Kidney capillary endothelial cell (primary cell): ENCODE data around the gene MSH2.
"Not testable (repeated sequence)": the region's sequence is repeated elsewhere in the genome, so short reads cannot be mapped to it uniquely, and the experiment has no call there.

ENCODE experiments used
- DNase-seq: peaks from one replicate; pipeline ENCODE4 v3.0.0-alpha.2; 2018; ENCODE audit warnings: low spot score

Gene MSH2

DNA sequence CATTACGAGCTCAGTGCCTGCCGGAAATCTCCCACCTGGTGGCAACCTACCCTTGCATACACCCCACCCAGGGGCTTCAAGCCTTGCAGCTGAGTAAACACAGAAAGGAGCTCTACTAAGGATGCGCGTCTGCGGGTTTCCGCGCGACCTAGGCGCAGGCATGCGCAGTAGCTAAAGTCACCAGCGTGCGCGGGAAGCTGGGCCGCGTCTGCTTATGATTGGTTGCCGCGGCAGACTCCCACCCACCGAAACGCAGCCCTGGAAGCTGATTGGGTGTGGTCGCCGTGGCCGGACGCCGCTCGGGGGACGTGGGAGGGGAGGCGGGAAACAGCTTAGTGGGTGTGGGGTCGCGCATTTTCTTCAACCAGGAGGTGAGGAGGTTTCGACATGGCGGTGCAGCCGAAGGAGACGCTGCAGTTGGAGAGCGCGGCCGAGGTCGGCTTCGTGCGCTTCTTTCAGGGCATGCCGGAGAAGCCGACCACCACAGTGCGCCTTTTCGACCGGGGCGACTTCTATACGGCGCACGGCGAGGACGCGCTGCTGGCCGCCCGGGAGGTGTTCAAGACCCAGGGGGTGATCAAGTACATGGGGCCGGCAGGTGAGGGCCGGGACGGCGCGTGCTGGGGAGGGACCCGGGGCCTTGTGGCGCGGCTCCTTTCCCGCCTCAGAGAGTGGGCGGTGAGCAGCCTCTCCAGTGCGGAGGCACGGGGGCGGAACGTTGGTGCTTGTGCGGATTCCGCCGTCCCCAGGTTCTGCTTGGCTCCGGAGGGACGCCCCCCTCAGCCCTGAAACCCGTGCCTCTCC is at the start of gene MSH2:
MSH2 (plus strand) TSS at position 352 of the 804 bp plus-strand sequence; CDS start at position 388, 36 bp downstream.
- DNase-seq = peak; percentile 90

DNA sequence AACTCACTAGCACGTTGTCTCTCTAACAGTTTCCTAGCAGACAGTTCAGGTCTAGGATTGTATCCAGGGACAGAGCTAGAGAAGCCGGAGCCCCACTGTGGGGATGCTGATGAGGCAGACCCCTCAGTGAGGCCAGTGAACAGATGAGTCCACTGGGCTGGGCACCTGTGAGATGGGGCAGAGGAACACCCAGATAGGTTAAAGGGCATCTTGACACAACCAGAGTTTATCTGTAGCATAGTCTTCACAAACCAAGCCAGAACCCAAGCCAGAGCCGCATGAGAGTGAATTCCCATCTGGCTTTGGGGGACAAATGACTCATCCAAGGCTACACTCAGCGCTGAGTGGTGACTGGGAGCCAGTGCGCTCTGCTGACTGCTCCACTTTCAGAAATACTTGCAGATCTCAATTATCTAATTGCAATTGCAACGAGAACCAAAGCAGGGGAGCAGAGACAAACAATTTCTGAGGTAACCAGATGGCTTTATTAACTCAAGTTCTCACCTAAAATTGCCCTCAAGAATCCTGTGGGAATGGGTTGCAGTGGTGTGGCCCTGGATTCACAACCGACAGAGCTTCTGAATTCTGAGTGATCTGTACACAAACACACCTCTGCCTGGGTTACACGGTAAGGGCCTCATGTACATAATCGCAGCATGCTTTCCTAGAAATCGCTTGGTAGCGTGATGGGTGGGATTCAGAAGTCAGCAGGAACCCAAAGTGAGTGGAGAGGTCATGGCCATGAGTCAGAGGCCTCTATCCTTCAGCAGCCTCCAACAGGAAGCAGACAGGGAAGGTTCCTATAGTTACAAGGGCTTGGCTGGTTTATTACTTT is 48.7 kb upstream of the MSH2 start:
- DNase-seq = peak; percentile 87

DNA sequence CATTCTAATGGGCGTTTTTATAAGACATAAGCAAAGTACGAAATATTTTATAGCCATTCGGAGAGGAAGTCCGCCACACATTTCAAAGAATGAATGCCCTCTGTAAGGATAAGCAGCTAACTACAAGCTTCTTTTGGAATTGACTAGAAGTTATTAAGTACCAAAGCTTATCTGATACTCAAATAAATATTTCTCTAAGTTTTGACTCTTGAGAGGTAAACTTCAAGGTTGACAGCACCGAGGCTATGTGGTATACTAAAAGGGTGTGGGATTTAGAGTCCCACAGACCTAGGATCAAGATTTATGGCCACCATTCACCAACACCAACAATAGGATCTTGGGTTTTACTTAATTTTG is 48.1 kb upstream of the MSH2 start:
- DNase-seq = no peak

DNA sequence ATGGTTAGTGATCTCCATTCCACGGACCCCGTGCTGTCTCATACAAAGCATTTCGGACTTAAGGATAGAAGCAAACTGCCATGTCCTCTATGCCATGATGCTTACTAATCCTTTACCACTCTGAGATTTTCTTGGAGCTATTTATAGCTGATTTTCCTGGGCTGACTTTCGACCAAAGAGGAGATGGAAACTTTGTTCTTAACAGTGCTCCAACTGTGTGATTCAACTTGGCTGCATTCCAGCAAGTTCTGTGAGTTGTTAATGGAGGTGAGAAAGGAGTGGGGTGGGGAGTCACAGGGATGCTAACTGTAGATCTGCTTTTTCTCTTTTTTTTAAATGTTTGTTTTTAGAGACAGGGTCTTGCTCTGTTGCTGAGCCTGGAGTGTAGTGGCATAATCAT is 45.5 kb upstream of the MSH2 start:
- DNase-seq = peak; percentile 55

DNA sequence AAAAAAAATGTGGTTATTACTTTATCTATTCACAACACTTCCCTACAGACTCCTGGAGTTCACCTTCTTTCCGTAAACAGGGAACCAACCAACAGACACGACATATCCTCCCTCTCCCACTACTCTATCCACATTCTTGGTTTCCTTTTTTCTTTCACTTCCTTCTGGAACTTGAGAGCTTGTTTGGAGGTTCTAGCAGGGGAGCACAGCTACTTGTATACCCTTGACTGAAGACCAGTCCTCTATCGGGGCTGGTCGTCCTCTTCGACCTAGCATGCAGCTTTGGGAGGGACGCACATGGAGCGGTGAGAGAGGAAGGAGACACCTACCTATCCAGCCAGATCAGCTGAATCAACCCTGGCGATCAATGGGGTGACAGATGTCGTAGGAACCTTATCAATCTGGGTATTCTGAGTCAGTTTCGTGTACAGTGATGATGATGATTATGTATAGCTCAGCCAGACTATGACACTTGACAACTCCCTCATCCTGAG is 43.5 kb upstream of the MSH2 start:
- no peak for DNase-seq

DNA sequence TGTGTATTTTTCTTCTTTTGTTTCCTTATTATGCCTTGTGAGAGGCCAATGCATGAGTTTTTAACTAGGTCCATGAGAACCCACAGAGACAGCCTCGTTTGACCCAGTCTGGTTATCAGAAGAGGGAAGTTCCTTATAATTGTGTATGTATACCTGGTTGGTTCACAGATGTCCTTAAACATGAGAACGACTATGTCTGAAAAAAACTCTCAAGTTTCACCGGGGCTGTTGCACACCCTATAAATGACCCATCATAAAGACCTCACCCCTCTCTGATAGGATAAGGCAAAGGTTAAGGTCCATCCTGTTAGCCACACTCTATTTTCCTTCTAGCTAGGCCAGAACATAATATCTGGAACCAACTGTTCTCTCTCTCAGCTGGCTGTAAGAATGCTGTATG is 42.7 kb upstream of the MSH2 start:
- DNase-seq = no peak

DNA sequence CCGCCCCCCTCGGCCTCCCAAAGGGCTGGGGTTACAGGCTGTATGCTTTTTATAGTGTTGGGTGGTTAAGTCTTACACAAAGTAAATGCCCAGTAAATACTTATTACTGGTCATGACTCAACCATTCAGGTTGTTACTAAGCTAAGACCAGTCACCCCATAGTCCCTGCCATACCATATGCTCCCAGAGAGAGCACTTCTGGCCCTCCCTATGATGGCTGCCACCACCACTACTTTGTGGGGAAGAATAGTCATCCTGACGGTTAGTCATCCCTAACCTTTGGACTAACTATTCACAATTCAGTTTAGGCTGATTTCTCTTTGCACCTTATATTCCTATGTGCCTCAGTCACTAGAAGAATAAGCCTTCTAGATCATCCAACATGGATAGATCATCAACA is 42.0 kb upstream of the MSH2 start:
- no peak for DNase-seq

DNA sequence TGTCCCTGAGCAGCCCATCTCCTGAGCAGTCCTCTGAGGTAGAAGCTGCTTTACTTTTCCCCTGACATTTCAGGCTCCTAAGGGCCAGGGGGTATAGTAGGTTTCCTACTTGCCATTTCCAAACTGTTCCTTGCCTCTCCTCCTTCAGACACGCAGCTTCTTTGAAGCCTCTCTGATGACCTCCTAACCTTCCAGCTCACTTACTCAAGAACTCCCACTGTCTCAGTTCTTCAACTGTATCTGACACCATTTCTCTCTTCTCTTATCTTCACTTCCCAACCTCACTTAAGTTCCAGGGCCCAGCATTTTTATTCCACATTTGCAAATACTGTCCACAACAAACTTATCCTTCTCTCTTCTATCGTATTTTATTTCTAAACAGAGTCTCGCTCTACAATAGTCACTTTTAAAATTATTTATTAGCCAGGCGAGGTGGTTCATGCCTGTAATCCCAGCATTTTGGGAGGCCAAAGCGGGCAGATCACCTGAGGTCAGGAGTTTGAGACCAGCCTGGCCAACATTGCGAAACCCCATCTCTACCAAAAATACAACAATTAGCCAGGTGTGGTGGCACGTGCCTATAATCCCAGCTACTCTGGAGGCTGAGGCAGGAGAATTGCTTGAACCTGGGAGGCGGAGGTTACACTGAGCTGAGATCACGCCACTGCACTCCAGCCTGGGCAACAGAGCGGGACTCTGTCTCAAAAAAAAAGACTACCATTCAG is 41.3 kb upstream of the MSH2 start:
- DNase-seq = not testable (repeated sequence)

DNA sequence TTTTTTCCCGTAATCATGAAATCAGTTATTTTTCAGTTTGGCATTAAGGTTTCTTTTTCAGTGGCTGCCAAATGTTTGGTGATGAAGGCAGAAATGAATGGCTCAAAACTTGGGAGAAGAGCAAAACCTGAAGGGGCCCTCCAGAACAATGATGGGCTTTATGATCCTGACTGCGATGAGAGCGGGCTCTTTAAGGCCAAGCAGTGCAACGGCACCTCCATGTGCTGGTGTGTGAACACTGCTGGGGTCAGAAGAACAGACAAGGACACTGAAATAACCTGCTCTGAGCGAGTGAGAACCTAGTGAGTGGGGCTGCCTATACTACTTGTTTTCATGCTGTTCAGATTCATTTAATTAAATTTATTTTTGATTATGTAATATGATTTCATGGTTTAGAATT is 29.2 kb upstream of the MSH2 start:
- DNase-seq = no peak

DNA sequence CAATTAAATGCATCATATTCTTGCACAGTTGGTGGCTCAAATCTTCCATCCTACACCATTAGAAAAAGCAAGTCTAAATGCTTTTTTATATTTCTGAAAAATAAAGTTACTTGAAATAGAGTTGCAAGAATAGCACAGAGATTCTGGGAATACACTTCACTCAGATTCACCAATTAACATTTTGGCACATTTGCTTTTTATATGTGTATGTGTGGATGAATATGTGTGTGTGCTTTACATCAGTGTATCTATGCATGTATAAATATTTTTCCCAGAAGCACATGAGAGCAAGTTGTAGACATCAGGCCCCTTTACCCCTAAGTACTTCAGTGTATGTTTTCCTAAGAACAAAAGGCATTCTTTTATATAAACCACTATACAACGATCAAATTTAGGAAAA is 27.6 kb upstream of the MSH2 start:
- DNase-seq = no peak

DNA sequence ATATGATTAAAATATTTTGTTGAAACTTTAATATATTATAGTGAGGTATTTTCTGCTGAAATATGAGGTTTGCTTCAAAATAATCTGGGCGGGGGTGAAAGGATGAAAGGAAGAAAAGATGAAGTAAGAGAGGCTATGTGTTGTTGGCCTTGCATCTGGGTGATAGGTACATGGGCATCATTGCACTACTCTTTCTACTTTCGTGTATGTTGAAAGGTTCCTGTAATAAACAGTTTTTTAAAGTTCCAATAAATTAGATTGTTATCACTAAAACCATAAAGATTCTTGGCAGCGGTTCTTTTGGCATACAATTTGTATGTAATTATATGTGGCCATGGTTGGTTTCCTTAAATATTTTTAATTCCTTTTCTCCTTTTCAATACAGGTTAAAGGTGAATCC is 23.6 kb upstream of the MSH2 start:
- DNase-seq = no peak

DNA sequence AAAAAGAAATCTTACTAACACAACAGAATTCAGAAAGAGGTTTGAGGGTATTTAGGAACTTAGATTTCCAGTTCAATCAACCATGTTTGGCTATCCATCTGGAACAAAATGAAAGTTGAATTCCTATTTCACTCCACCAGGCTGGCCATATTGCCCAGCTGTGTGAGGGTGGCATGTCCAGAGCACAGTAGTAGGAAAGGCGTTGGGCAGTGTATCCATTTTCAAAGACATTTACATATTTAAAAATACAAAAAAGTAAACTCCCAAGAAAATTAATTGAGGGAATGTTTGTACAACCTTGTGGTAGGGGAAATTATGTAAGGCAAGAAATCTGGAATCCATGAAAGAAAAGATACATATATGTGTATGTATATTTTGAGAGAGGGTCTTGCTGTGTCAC is 21.5 kb upstream of the MSH2 start:
- no peak for DNase-seq

DNA sequence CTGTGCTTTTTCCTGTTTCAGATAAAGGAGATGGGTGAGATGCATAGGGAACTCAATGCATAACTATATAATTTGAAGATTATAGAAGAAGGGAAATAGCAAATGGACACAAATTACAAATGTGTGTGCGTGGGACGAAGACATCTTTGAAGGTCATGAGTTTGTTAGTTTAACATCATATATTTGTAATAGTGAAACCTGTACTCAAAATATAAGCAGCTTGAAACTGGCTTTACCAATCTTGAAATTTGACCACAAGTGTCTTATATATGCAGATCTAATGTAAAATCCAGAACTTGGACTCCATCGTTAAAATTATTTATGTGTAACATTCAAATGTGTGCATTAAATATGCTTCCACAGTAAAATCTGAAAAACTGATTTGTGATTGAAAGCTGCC is 16.4 kb upstream of the MSH2 start:
- no peak for DNase-seq

DNA sequence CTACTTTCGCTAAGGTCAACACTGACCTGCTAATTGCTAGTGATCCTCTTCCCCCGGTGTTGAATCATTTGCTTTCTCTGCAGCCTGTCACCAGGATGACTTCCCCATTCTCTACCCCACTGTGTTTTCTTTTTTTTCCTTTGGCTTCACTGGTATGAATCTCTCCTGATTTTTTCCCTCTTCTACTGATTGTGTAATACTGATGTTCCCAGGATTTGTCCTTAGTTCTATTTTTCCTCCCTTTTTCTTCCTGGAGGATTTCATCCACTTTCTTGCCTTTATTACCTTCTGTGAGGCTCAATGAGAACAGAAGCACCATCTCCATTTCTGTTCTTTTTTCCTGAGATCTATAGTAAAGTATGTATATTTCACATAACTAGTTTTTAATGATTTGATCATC is 14.1 kb upstream of the MSH2 start:
- DNase-seq = no peak

DNA sequence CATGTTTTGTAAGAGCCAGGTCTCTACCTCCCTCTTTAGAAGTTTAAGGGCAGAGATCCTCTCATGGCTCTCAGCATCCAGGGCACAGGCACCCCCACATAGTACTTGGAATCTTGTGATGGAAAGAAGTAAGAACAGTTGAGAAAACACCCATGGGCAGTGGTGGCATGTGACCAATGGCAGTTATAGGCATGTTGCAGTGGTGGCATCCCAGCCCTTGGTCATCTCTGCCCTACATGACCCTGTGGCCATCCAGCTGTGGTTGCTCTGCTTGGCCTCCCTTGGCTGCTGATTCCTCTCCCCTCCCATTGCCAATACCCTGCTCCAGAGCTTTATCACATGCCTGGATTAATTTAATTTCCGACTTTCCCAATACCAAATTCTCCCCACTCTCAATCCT is 13.3 kb upstream of the MSH2 start:
- no peak for DNase-seq

DNA sequence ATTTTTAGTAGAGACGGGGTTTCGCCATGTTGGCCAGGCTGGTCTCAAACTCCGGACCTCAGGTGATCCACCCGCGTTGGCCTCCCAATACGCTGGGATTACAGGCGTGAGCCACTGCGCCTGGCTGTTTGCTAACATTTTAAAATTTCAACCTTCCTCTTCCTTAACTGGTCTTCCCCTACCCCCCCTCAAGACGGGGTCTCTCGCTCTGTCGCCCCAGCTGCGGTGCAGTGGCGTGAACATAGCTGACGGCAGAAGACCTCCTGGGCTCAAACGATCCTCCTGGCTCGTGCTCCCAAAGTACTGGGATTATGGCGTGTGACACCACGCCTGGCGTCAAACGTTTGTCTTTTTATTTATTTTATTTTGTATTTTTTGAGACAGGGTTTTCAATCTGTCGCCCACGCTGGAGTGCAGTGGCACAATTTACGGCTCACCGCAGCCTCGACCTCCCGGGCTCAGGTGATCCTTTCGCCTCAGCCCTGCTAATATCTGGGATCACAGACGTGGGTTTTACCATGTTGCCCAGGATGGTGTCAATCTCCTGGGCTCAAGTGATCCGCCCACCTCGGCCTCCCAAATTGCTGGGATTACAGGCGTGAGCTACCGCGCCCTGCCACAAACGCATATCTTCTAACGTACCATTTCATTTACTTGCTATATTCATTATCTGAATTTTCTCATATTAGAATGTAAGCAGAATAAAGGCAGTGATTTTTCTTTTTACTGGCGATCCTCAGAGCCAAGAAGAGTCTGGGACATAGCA is 984 bp upstream of the MSH2 start:
- DNase-seq = no peak

DNA sequence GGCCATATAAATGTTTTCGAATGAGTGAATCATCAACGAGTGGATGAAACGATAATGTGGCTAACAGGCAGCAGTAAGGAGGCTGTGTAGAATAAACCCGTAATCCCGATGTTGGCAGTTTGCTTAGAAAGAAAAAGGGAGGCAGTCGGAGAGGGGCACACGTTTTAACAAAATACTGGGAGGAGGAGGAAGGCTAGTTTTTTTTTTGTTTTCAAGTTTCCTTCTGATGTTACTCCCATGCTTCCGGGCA is 476 bp upstream of the MSH2 start:
- peak; percentile 21 for DNase-seq

DNA sequence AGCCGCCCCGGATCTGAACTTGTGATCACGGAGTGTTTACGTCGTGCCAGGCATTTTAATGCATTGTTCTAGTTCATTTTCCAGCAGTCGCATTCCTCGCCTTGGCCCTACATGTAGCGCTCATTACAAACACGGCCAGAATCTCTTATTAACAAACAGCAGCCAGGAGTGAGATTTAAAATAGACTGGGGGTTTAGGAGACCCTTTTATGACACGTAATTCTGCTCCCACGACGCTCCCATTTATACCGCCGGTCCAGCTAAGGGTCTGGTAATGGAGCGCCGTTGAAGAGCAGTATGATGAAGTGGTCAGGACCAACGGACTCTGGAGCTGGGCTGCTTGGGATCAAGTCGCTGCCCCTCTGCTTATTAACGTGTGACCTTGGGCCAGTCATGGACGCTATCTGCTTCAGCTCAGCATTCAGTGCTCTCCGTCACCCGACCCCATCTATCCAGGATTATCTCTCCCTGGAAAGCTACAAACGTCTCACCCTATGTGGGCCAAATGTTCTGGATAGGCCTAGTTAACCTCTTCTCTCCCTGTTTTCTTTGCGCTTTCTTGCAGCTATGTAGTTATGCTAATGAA is 745 bp downstream of the MSH2 start:
- peak; percentile 18 for DNase-seq

DNA sequence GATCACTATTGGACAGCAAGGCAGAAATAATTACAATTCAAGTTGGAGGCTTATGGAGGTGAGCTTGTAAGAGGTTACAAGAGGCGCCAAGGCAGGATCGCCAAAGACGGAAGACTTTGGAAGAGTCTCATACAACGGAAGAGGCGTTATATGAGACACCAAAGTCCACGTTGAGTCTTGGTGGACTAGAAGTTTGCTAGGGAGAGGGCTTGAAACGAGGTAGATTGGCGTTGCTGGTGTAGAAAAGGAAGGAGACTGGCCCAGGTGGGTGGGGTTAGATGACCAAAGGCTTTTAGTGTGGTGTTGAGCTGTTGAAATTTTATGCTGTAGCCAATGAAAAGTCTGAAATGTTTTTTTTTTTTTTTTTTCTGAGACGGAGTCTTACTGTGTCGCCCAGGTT is 1.4 kb downstream of the MSH2 start:
- DNase-seq = no peak

DNA sequence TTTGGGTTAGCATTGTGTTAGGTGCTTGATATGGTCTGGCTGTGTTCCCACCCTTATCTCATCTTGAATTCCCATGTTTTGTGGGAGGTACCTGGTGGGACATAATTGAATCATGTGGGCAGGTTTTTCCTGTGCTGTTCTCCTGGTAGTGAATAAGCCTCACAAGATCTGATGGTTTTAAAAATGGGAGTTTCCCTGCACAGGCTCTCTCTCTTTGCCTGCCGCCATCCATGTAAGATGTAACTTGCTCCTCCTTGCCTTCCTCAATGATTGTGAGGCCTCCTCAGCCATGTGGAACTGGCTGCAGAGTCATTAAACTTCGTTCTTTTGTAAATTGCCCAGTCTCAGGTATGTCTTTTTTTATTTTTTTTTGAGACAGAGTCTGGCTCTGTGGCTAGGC is 2.8 kb downstream of the MSH2 start:
- no peak for DNase-seq

DNA sequence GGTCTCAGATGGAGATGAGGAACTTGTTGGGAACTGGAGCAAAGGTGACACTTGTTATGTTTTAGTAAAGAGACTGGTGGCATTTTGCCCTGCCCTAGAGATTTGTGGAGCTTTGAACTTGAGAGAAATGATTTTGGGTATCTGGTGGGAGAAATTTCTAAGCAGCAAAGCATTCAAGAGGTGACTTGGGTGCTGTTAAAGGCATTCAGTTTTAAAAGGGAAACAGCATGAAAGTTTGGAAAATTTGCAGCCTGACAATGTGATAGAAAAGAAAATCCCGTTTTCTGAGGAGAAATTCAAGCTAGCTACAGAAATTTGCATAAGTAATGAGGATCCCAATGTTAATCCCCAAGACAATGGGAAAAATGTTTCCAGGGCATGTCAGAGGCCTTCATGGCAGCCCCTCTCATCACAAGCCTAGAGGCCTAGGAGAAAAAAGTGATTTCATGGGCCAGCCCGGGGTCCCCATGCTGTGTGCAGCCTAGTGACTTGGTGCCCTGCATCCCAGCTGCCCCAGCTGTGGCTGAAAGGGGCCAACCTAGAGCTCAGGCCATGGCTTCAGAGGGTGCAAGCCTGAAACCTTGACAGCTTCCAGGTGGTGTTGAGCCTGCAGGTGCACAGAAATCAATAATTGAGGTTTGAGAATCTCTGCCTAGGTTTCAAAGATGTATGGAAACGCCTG is 3.8 kb downstream of the MSH2 start:
- not testable (repeated sequence) for DNase-seq
